H1 (cell line): Measurements from ENCODE around the gene FOXP4. TPM values are rescaled to one million over a fixed set of nuclear protein-coding genes. Genes with fewer than 3 reads are reported as not detected.

Source experiments
- CTCF ChIA-PET: fragments of 300-600 bp; sonication (Branson Sonifier 250); formaldehyde crosslinking; loops from one replicate; lab custom pipeline; 2021; ENCODE audit not compliant: partially characterized antibody; lab: Charles Lee
- POLR2A ChIA-PET: fragments of 300-600 bp; sonication (Branson Sonifier 250); formaldehyde crosslinking; loops from one replicate; lab custom pipeline; 2021; ENCODE audit warnings: inconsistent platforms; ENCODE audit not compliant: partially characterized antibody; lab: Charles Lee
- DNase-seq, 2 experiments: peaks; one replicate each; pipeline versions ENCODE4 v3.0.0 to v3.0.0-alpha.2; 2010 to 2022; ENCODE audit warnings: low spot score in 2 of 2, low read depth in 1 of 2, mixed read lengths in 1 of 2
- FAIRE-seq: peaks from 2 replicates; lab custom pipeline; 2011; peaks lifted over from hg19 to GRCh38; lab: Jason Lieb, UNC
- H2AFZ ChIP-seq: 2 replicates; pipeline ENCODE4 v1.8.1; 2012; ENCODE audit warnings: low read length, inconsistent platforms
- H2AK5ac ChIP-seq: 2 replicates; pipeline ENCODE4 v1.6.1; 2013; ENCODE audit warnings: low read depth, low read length
- H2BK120ac ChIP-seq: replicated peaks from 2 replicates; pipeline ENCODE3; 2013; ENCODE audit warnings: low read depth, low read length, inconsistent platforms
- H2BK12ac ChIP-seq: 2 replicates; pipeline ENCODE4 v1.6.1; 2013; ENCODE audit warnings: low read depth, low read length
- H2BK15ac ChIP-seq: 2 replicates; pipeline ENCODE4 v1.6.1; 2013; ENCODE audit warnings: low read length
- H2BK20ac ChIP-seq: 2 replicates; pipeline ENCODE4 v1.6.1; 2013; ENCODE audit warnings: low read length
- H2BK5ac ChIP-seq: 2 replicates; pipeline ENCODE4 v1.6.1; 2013; ENCODE audit warnings: low read depth, low read length
- H3K14ac ChIP-seq: 2 replicates; pipeline ENCODE4 v1.6.1; 2013; ENCODE audit warnings: inconsistent platforms; ENCODE audit not compliant: insufficient read length
- H3K18ac ChIP-seq: 2 replicates; pipeline ENCODE4 v1.6.1; 2013; ENCODE audit warnings: low read length; ENCODE audit errors: extremely low read depth
- H3K23ac ChIP-seq: 2 replicates; pipeline ENCODE4 v1.6.1; 2013; ENCODE audit warnings: inconsistent platforms; ENCODE audit not compliant: insufficient read length
- H3K23me2 ChIP-seq: 2 replicates; pipeline ENCODE4 v1.6.1; 2013; ENCODE audit warnings: low read depth, low read length
- H3K27ac ChIP-seq: 2 replicates; pipeline ENCODE4 v1.6.1; 2011; ENCODE audit warnings: low read depth, low read length, inconsistent platforms
- H3K27me3 ChIP-seq, 4 experiments: replicated peaks in 1 of 4; 1 replicate in 1 of 4; 2 replicates in 3 of 4; pipeline versions ENCODE4 v1.6.1 to v1.8.1; 2011 to 2013; ENCODE audit warnings: low read length in 3 of 4, mild to moderate bottlenecking in 3 of 4, inconsistent platforms in 2 of 4, mixed read lengths in 2 of 4, moderate library complexity in 1 of 4; ENCODE audit not compliant: control insufficient read depth in 3 of 4, insufficient read depth in 3 of 4; ENCODE audit errors: extremely low read depth in 1 of 4
- H3K36me3 ChIP-seq, 4 experiments: 2 replicates each; pipeline versions ENCODE4 v1.6.1 to v1.8.1; 2011 to 2013; ENCODE audit warnings: mild to moderate bottlenecking in 4 of 4, low read length in 3 of 4, moderate library complexity in 2 of 4, control low read depth in 1 of 4, inconsistent platforms in 1 of 4; ENCODE audit not compliant: insufficient read depth in 4 of 4, control insufficient read depth in 2 of 4
- H3K4ac ChIP-seq: replicated peaks from 2 replicates; pipeline ENCODE3; 2013; ENCODE audit warnings: low read length, low read depth, mixed read lengths, inconsistent platforms; ENCODE audit not compliant: insufficient read length
- H3K4me1 ChIP-seq, 4 experiments: replicated peaks in 1 of 4; 1 replicate in 1 of 4; 2 replicates in 3 of 4; pipeline versions ENCODE4 v1.6.1 to v1.8.1; 2011 to 2013; ENCODE audit warnings: low read length in 3 of 4, inconsistent platforms in 2 of 4, mixed read lengths in 1 of 4; ENCODE audit not compliant: insufficient read depth in 4 of 4, control insufficient read depth in 3 of 4
- H3K4me2 ChIP-seq, 2 experiments: 2 replicates each; pipeline versions ENCODE4 v1.6.1 to v1.8.1; 2011 to 2013; ENCODE audit warnings: low read depth in 2 of 2, low read length in 2 of 2, control low read depth in 1 of 2, inconsistent platforms in 1 of 2, mild to moderate bottlenecking in 1 of 2; ENCODE audit not compliant: insufficient read depth in 1 of 2
- H3K4me3 ChIP-seq, 4 experiments: fragments of 200-600, 300-600 bp in 1 of 4; sonication (generic), shearing (Covaris generic), sonication (Bioruptor Twin) in 1 of 4; 2 replicates each; pipeline versions ENCODE4 v1.5.1 to v1.8.1; 2011 to 2016; ENCODE audit warnings: low read length in 4 of 4, low read depth in 3 of 4, control low read depth in 2 of 4, inconsistent platforms in 2 of 4, mild to moderate bottlenecking in 2 of 4, mixed read lengths in 1 of 4, moderate library complexity in 1 of 4; ENCODE audit not compliant: insufficient read depth in 2 of 4; ENCODE audit errors: extremely low read depth in 1 of 4
- H3K56ac ChIP-seq: replicated peaks from 2 replicates; pipeline ENCODE3; 2013; ENCODE audit warnings: low read depth, mild to moderate bottlenecking, mixed read lengths, low read length, inconsistent platforms; ENCODE audit not compliant: insufficient read length
- H3K79me1 ChIP-seq: 2 replicates; pipeline ENCODE4 v1.6.1; 2013; ENCODE audit warnings: low read depth, low read length, control low read depth
- H3K79me2 ChIP-seq, 2 experiments: 2 replicates each; pipeline versions ENCODE4 v1.6.1 to v1.8.1; 2012 to 2013; ENCODE audit warnings: low read length in 2 of 2, mild to moderate bottlenecking in 2 of 2, inconsistent platforms in 1 of 2; ENCODE audit not compliant: insufficient read depth in 2 of 2, control insufficient read depth in 1 of 2
- H3K9ac ChIP-seq, 4 experiments: replicated peaks in 1 of 4; 1 replicate in 1 of 4; 2 replicates in 3 of 4; pipeline versions ENCODE4 v1.6.1 to v1.8.1; 2011 to 2013; ENCODE audit warnings: low read depth in 3 of 4, low read length in 3 of 4, control low read depth in 2 of 4, mild to moderate bottlenecking in 2 of 4, moderate library complexity in 2 of 4, inconsistent platforms in 1 of 4; ENCODE audit errors: extremely low read depth in 1 of 4
- H3K9me3 ChIP-seq, 2 experiments: 2 replicates each; pipeline versions ENCODE4 v1.6.1 to v1.8.1; 2012 to 2013; ENCODE audit warnings: mild to moderate bottlenecking in 2 of 2, moderate library complexity in 2 of 2, control low read depth in 1 of 2, inconsistent platforms in 1 of 2, low read depth in 1 of 2, low read length in 1 of 2, mixed read lengths in 1 of 2; ENCODE audit not compliant: insufficient read depth in 2 of 2
- H4K20me1 ChIP-seq, 2 experiments: replicated peaks in 1 of 2; 2 replicates each; pipeline versions ENCODE3 to v1.8.1; 2011 to 2013; ENCODE audit warnings: inconsistent platforms in 2 of 2, low read length in 2 of 2, mild to moderate bottlenecking in 1 of 2; ENCODE audit not compliant: insufficient read depth in 2 of 2, control insufficient read depth in 1 of 2
- H4K5ac ChIP-seq: 2 replicates; pipeline ENCODE4 v1.6.1; 2013; ENCODE audit warnings: low read length, low read depth, mixed read lengths, inconsistent platforms; ENCODE audit not compliant: insufficient read length
- H4K8ac ChIP-seq: 2 replicates; pipeline ENCODE4 v1.8.0; 2013; ENCODE audit warnings: mild to moderate bottlenecking, moderate library complexity, low read length, inconsistent platforms; ENCODE audit not compliant: insufficient read depth; ENCODE audit errors: extremely low read depth
- H4K91ac ChIP-seq: replicated peaks from 2 replicates; pipeline ENCODE3; 2013; ENCODE audit warnings: low read length, mixed read lengths, inconsistent platforms; ENCODE audit not compliant: insufficient read length
- BCL11A ChIP-seq, 2 experiments: IDR thresholded peaks; one replicate each; pipeline ENCODE4 v1.6.1; 2011; ENCODE audit warnings: low read depth in 2 of 2, low read length in 2 of 2, mild to moderate bottlenecking in 2 of 2
- CREB1 ChIP-seq: IDR thresholded peaks from 2 replicates; pipeline ENCODE4 v1.6.1; 2012; ENCODE audit warnings: inconsistent platforms
- KDM1A ChIP-seq: fragments of 200-600, 300-600 bp; sonication (generic); IDR thresholded peaks from 2 replicates; pipeline ENCODE4 v1.7.1; 2016; ENCODE audit warnings: mild to moderate bottlenecking, low read length, borderline replicate concordance
- NRF1 ChIP-seq: IDR thresholded peaks from 2 replicates; pipeline ENCODE4 v1.6.1; 2011; ENCODE audit warnings: mild to moderate bottlenecking, low read depth, low read length, improper control_type of control experiment
- PHF8 ChIP-seq: fragments of 200-600 bp; sonication (generic); conservative IDR thresholded peaks from 2 replicates; pipeline ENCODE4 v1.7.1; 2012; ENCODE audit warnings: low read depth, mild to moderate bottlenecking, inconsistent platforms, low read length, moderate library complexity
- POLR2A ChIP-seq, 2 experiments: IDR thresholded peaks; 1 replicate in 1 of 2; 2 replicates in 1 of 2; pipeline ENCODE4 v1.6.1; 2011; ENCODE audit warnings: low read depth in 2 of 2, low read length in 2 of 2, mild to moderate bottlenecking in 2 of 2; ENCODE audit errors: control extremely low read depth in 1 of 2
- TAF1 ChIP-seq: IDR thresholded peaks from 2 replicates; pipeline ENCODE4 v1.6.1; 2011; ENCODE audit warnings: mild to moderate bottlenecking, low read depth, low read length
- TAF7 ChIP-seq: optimal IDR thresholded peaks from 2 replicates; pipeline ENCODE3; 2011; ENCODE audit warnings: low read depth, mild to moderate bottlenecking, inconsistent platforms, low read length, moderate library complexity, borderline replicate concordance
- whole genome bisulfite sequencing, 2 experiments: shearing (Covaris generic) in 1 of 2; methylation state at CpG; one replicate each; pipeline versions ENCODE4 v1.1.6 to v1.1.7; 2013 to 2015; ENCODE audit warnings: low lambda C conversion rate in 2 of 2, mixed read lengths in 2 of 2, inconsistent platforms in 1 of 2, low coverage in 1 of 2, missing lambda C conversion rate in 1 of 2; ENCODE audit not compliant: insufficient replicate concordance in 2 of 2, insufficient coverage in 1 of 2, insufficient read length in 1 of 2; ENCODE audit errors: extremely low coverage in 1 of 2, missing lambda C conversion rate in 1 of 2; 5-methylcytosine and 5-hydroxymethylcytosine counted together
- polyA plus RNA-seq, 7 experiments: library from polyadenylated mRNA; depleted of rRNA in 3 of 7; stranded (reverse) in 5 of 7; unstranded in 2 of 7; fragments of >200 nt in 5 of 7; fragments of 200-250 nt in 2 of 7; gene quantifications; 1 replicate in 5 of 7; 2 replicates in 1 of 7; 4 replicates in 1 of 7; pipeline versions ENCODE4 v1.2.1 to v1.2.3, GENCODE V29; 2011 to 2013; ENCODE audit warnings: missing spikeins in 2 of 7, mixed read lengths in 2 of 7
- total RNA-seq: library from RNA; stranded (reverse); fragmentation: NEBNext Ultra II Directional; extraction: Animal tissue kit (Norgen Biotek cat#: 25700); gene quantifications from 2 replicates; pipeline ENCODE4 v1.2.1, GENCODE V29; 2021
- TF ChIP-seq, protein P1 (sequence below), 3 experiments: IDR thresholded peaks; 1 replicate in 2 of 3; 2 replicates in 1 of 3; pipeline versions ENCODE4 v1.5.1 to v1.6.1; 2011; ENCODE audit warnings: low read length in 3 of 3, mild to moderate bottlenecking in 3 of 3, inconsistent platforms in 2 of 3, low read depth in 1 of 3, moderate library complexity in 1 of 3; ENCODE audit not compliant: insufficient read depth in 1 of 3; ENCODE audit errors: control extremely low read depth in 1 of 3

Gene FOXP4
- total and polyA plus RNA-seq, 2 of the 8 experiments (the other 6 are each of a cell fraction or from before 2014, with no cell fraction given), result 4.8 to 13.3 TPM

- H3K79me1 ChIP-seq, result no peaks in the 10 kb centered on the region
- no peak overlapping the region for H3K14ac ChIP-seq
- WGBS, 2 experiments, result 18% methylated on average over 19 of the region's 20 CpGs; no CpG with 5 or more reads in 1 of the 2 experiments
- no peaks in the 10 kb centered on the region for H3K27me3 ChIP-seq
- peak overlapping the region in 3 of 4 experiments; percentile 32 to 54 (median 33); a peak in 5 of 8 replicates for H3K4me3 ChIP-seq
- no peak overlapping the region for H2BK120ac ChIP-seq
- H3K27ac ChIP-seq, result no peak overlapping the region
- H3K23ac ChIP-seq, result no peak overlapping the region
- no peak overlapping the region for H4K5ac ChIP-seq
- H3K56ac ChIP-seq, result no peak overlapping the region
- no peaks in the 10 kb centered on the region for H3K9me3 ChIP-seq
- H4K20me1 ChIP-seq, result no peaks in the 10 kb centered on the region
- CTCF ChIA-PET, result interaction anchor here (0.6 to 27.7 kb wide), 71 partner anchors 9 to 412 kb away, joined by 3 to 361 read pairs (median 5); no protein-coding TSS in a partner anchor
- peaks cover 0 to 30% (median 11%) of the 10 kb centered on the region in 4 experiments; a peak in 6 of 7 replicates for H3K4me1 ChIP-seq
- no peak overlapping the region for H4K8ac ChIP-seq
- H4K91ac ChIP-seq, result no peak overlapping the region
- 0 out of 2 replicates have a peak overlapping the region, but pooled peaks have one; percentile 24 for H2BK20ac ChIP-seq
- H3K79me2 ChIP-seq, result no peaks in the 10 kb centered on the region
- H3K9ac ChIP-seq, result no peak overlapping the region
- H3K18ac ChIP-seq, result no peak overlapping the region
- FAIRE-seq, result peak; percentile 36
- no peak overlapping the region for H2BK5ac ChIP-seq
- no peaks in the 10 kb centered on the region for H3K36me3 ChIP-seq
- POLR2A ChIA-PET, result interaction anchor here (0.6 to 1.8 kb wide), 13 partner anchors 23 to 232 kb away, joined by 3 to 10 read pairs (median 3); no protein-coding TSS in a partner anchor
- H3K23me2 ChIP-seq, result no peaks in the 10 kb centered on the region
- H2BK15ac ChIP-seq, result peak overlapping the region; percentile 34; the same call in 1 of the 2 replicates
- no peak overlapping the region for H3K4ac ChIP-seq
- H2BK12ac ChIP-seq, result no peak overlapping the region
- peak overlapping the region; percentile 14 to 74; a peak in 3 of 4 replicates for H3K4me2 ChIP-seq
- peak; percentile 61 to 84 for DNase-seq
- H2AK5ac ChIP-seq, result no peak overlapping the region
- no peak overlapping the region for H2AFZ ChIP-seq
- peak; percentile 92 for TF ChIP-seq KDM1A
- 0 out of 3 replicates have a peak, but pooled peaks of 1 of the 2 experiments have one; percentile 25 for TF ChIP-seq POLR2A (IDR thresholded peaks at IDR 0.05; ENCODE audit: control extremely low read depth in 1 of 2, low read depth in 2 of 2, low read length in 2 of 2)
- TF ChIP-seq TAF7, result peak; percentile 48
- no peak for TF ChIP-seq TAF1
- TF ChIP-seq, protein P1, sequence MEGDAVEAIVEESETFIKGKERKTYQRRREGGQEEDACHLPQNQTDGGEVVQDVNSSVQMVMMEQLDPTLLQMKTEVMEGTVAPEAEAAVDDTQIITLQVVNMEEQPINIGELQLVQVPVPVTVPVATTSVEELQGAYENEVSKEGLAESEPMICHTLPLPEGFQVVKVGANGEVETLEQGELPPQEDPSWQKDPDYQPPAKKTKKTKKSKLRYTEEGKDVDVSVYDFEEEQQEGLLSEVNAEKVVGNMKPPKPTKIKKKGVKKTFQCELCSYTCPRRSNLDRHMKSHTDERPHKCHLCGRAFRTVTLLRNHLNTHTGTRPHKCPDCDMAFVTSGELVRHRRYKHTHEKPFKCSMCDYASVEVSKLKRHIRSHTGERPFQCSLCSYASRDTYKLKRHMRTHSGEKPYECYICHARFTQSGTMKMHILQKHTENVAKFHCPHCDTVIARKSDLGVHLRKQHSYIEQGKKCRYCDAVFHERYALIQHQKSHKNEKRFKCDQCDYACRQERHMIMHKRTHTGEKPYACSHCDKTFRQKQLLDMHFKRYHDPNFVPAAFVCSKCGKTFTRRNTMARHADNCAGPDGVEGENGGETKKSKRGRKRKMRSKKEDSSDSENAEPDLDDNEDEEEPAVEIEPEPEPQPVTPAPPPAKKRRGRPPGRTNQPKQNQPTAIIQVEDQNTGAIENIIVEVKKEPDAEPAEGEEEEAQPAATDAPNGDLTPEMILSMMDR (IDR thresholded peaks at IDR 0.05; ENCODE audit: control extremely low read depth in 1 of 3, insufficient read depth in 1 of 3, low read depth in 1 of 3, low read length in 3 of 3), result peak in 2 of 3 experiments; percentile 94 to 95; a peak in 3 of 4 replicates
- TF ChIP-seq BCL11A (IDR thresholded peaks at IDR 0.05; ENCODE audit: low read depth in 2 of 2, low read length in 2 of 2), result no peak
- TF ChIP-seq CREB1, result no peak
- no peak for TF ChIP-seq NRF1
- TF ChIP-seq PHF8, result no peak
These were observed 56.9 kb downstream of the FOXP4 start for GRCh38 chr6:41602864-41603608.
